Panc1 (cell line): ENCODE results near the gene NF1. TPM values are rescaled to one million over a fixed set of nuclear protein-coding genes. Genes with fewer than 3 reads are reported as not detected.

Experiments used
- ATAC-seq: fragments of 200-7000 bp; cut with Tn5 transposase; 2 replicates; pipeline ENCODE4 v1.9.1; 2020; ENCODE audit warnings: mild to moderate bottlenecking, moderate library complexity
- BruUV-seq: library from RNA; stranded (reverse); fragments of 400-500 nt; replicated peaks from 2 replicates; lab custom pipeline; 2021; lab: Mats Ljungman, UMichigan
- CTCF ChIA-PET: fragments of 300-600 bp; sonication (Branson Sonifier 250); formaldehyde crosslinking; loops from one replicate; lab custom pipeline; 2022; ENCODE audit warnings: antibody characterized with exemption; lab: Charles Lee
- POLR2A ChIA-PET: fragments of 300-600 bp; sonication (Branson Sonifier 250); formaldehyde crosslinking; loops from one replicate; lab custom pipeline; 2022; ENCODE audit warnings: antibody characterized with exemption; lab: Charles Lee
- DNase-seq: peaks from one replicate; pipeline ENCODE4 v3.0.0-alpha.2; 2010; ENCODE audit warnings: low read depth, low spot score
- H3K27ac ChIP-seq: 2 replicates; pipeline ENCODE4 v1.5.1; 2011; ENCODE audit warnings: mild to moderate bottlenecking, low read length, inconsistent platforms
- H3K27me3 ChIP-seq: fragments of 200-500 bp; sonication (Bioruptor generic); 2 replicates; pipeline ENCODE4 v1.6.0; 2014; ENCODE audit warnings: low read length, inconsistent platforms; ENCODE audit not compliant: control insufficient read depth, insufficient read depth
- H3K36me3 ChIP-seq: fragments of 200-500 bp; sonication (Bioruptor generic); 2 replicates; pipeline ENCODE4 v1.5.1; 2014; ENCODE audit warnings: inconsistent platforms, mild to moderate bottlenecking, low read length, moderate library complexity; ENCODE audit not compliant: control insufficient read depth, insufficient read depth
- H3K4me1 ChIP-seq: 2 replicates; pipeline ENCODE4 v1.5.1; 2011; ENCODE audit warnings: inconsistent platforms, mild to moderate bottlenecking, low read length, moderate library complexity; ENCODE audit not compliant: control insufficient read depth, insufficient read depth
- H3K4me3 ChIP-seq, 2 experiments: 2 replicates each; pipeline ENCODE4 v1.5.1; 2011 to 2012; ENCODE audit warnings: low read depth in 2 of 2, low read length in 2 of 2, mild to moderate bottlenecking in 2 of 2, inconsistent platforms in 1 of 2, moderate library complexity in 1 of 2
- H3K9me3 ChIP-seq: fragments of 200-500 bp; sonication (Bioruptor generic); 2 replicates; pipeline ENCODE4 v1.5.1; 2014; ENCODE audit warnings: low read depth, mild to moderate bottlenecking, inconsistent platforms, low read length, moderate library complexity; ENCODE audit not compliant: control insufficient read depth, insufficient read depth
- CTCF ChIP-seq: fragments of 450-650 bp; IDR thresholded peaks from 2 replicates; pipeline ENCODE4 v1.5.1; 2017; ENCODE audit warnings: mild to moderate bottlenecking
- POLR2AphosphoS5 ChIP-seq: IDR thresholded peaks from 2 replicates; pipeline ENCODE4 v1.6.1; 2012; ENCODE audit warnings: mild to moderate bottlenecking, low read depth, low read length, moderate library complexity
- SIN3A ChIP-seq: IDR thresholded peaks from 2 replicates; pipeline ENCODE4 v1.6.1; 2012; ENCODE audit warnings: low read depth, mild to moderate bottlenecking, low read length, moderate library complexity, borderline replicate concordance; ENCODE audit not compliant: insufficient read depth
- TCF7L2 ChIP-seq: IDR thresholded peaks from 2 replicates; pipeline ENCODE4 v1.6.1; 2011; ENCODE audit warnings: mild to moderate bottlenecking, low read depth, low read length, inconsistent platforms
- in situ Hi-C: cut with HindIII; loops from 2 replicates; pipeline ENCODE4 v1.10.0; 2016; ENCODE audit warnings: low sequenced_read_pairs, low pct_unique_long_range_greater_than_20kb
- intact Hi-C: fragments of 100-400 bp; cut with micrococcal nuclease; formaldehyde crosslinking; loops from one replicate; pipeline ENCODE4 v1.10.0; 2022; ENCODE audit not compliant: unreplicated experiment
- total RNA-seq: library from RNA; stranded (reverse); gene quantifications from one replicate; pipeline ENCODE4 v1.2.1, GENCODE V29; 2021; ENCODE audit not compliant: unreplicated experiment
- TF ChIP-seq, protein P1 (sequence below), 2 experiments: IDR thresholded peaks; 2 replicates each; pipeline ENCODE4 v1.6.1; 2011 to 2012; ENCODE audit warnings: low read depth in 2 of 2, control low read depth in 1 of 2, low read length in 1 of 2, mild to moderate bottlenecking in 1 of 2, moderate library complexity in 1 of 2; ENCODE audit not compliant: insufficient read depth in 1 of 2

The NF1 gene
- total RNA-seq, 1 experiment from 2014 or later, result 82.5 TPM

DNA sequence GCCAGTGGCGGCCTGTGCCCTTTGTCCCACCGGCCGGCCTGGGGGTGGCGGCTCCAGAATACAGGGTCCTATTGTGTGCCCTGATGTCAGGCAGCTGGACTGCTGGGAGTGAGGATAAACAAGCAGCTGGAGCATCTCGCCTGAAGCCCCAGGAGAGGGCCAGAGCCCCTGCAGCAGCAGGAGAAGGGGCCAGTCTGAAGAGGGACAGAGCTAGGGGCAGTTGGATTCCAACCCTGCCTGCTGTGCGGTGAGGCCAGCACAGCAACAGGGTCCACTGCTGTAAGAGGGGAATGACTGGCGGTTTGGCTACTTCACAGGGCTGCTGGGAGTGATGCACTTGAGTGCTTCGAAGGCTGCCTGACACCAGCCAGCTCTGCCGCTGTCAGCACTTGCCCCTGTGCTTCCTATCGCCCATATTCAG is 321.7 kb downstream of the NF1 start:
- ATAC-seq, result peak; percentile 73
- Histone ChIP-seq H3K27me3 (no peaks in the 10 kb centered on the region), H3K27ac (no peak overlapping the region), H3K36me3 (no peaks in the 10 kb centered on the region), H3K9me3 (no peaks in the 10 kb centered on the region), H3K4me3 (no peak overlapping the region), H3K4me1 (no peaks in the 10 kb centered on the region)
- BruUV-seq, result no TSS peak
- POLR2A ChIA-PET, result no interaction called here
- CTCF ChIA-PET, result no interaction called here
- in situ Hi-C loops, result no loop called here
- DNase-seq, result no peak
- intact Hi-C loops, result no loop called here
- TF ChIP-seq, protein P1, sequence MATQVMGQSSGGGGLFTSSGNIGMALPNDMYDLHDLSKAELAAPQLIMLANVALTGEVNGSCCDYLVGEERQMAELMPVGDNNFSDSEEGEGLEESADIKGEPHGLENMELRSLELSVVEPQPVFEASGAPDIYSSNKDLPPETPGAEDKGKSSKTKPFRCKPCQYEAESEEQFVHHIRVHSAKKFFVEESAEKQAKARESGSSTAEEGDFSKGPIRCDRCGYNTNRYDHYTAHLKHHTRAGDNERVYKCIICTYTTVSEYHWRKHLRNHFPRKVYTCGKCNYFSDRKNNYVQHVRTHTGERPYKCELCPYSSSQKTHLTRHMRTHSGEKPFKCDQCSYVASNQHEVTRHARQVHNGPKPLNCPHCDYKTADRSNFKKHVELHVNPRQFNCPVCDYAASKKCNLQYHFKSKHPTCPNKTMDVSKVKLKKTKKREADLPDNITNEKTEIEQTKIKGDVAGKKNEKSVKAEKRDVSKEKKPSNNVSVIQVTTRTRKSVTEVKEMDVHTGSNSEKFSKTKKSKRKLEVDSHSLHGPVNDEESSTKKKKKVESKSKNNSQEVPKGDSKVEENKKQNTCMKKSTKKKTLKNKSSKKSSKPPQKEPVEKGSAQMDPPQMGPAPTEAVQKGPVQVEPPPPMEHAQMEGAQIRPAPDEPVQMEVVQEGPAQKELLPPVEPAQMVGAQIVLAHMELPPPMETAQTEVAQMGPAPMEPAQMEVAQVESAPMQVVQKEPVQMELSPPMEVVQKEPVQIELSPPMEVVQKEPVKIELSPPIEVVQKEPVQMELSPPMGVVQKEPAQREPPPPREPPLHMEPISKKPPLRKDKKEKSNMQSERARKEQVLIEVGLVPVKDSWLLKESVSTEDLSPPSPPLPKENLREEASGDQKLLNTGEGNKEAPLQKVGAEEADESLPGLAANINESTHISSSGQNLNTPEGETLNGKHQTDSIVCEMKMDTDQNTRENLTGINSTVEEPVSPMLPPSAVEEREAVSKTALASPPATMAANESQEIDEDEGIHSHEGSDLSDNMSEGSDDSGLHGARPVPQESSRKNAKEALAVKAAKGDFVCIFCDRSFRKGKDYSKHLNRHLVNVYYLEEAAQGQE (IDR thresholded peaks at IDR 0.05; ENCODE audit: insufficient read depth in 1 of 2, low read depth in 2 of 2, low read length in 1 of 2), result no peak
- TF ChIP-seq CTCF, result no peak
- TF ChIP-seq SIN3A, result no peak
- no peak for TF ChIP-seq POLR2AphosphoS5
- no peak for TF ChIP-seq TCF7L2

GRCh38 chr17:31417051-31417792 is 322.4 kb downstream of the NF1 start:
- no TSS peak for BruUV-seq
- ChIA-PET CTCF (no interaction called here), POLR2A (no interaction called here)
- Histone ChIP-seq H3K4me3 (no peak overlapping the region), H3K9me3 (no peaks in the 10 kb centered on the region), H3K4me1 (no peaks in the 10 kb centered on the region), H3K36me3 (no peaks in the 10 kb centered on the region), H3K27ac (no peak overlapping the region), H3K27me3 (no peaks in the 10 kb centered on the region)
- no peak for ATAC-seq
- DNase-seq, result no peak
- intact Hi-C loops (no loop called here), in situ Hi-C loops (no loop called here)
- no peak for TF ChIP-seq CTCF
- TF ChIP-seq, protein P1 (IDR thresholded peaks at IDR 0.05; ENCODE audit: insufficient read depth in 1 of 2, low read depth in 2 of 2, low read length in 1 of 2), result no peak
- TF ChIP-seq SIN3A, result no peak
- TF ChIP-seq TCF7L2, result no peak
- no peak for TF ChIP-seq POLR2AphosphoS5
